A673 (cell line): ENCODE results near the gene FBXO41. TPM values are rescaled to one million over a fixed set of nuclear protein-coding genes. Genes with fewer than 3 reads are reported as not detected.

ENCODE experiments used
- BruUV-seq: library from RNA; stranded (reverse); fragments of 400-500 nt; replicated peaks from 2 replicates; lab custom pipeline; 2021; lab: Mats Ljungman, UMichigan
- CTCF ChIA-PET: fragments of 300-600 bp; sonication (Branson Sonifier 250); formaldehyde crosslinking; loops from one replicate; lab custom pipeline; 2022; ENCODE audit warnings: antibody characterized with exemption; lab: Charles Lee
- POLR2A ChIA-PET: fragments of 300-600 bp; sonication (Branson Sonifier 250); formaldehyde crosslinking; loops from one replicate; lab custom pipeline; 2022; ENCODE audit warnings: antibody characterized with exemption; ENCODE audit not compliant: low non-redundant PET; lab: Charles Lee
- DNase-seq: peaks from one replicate; pipeline ENCODE4 v3.0.0-alpha.2; 2015; ENCODE audit warnings: low spot score
- H3K27ac ChIP-seq: fragments of 200-600 bp; sonication (generic); 2 replicates; pipeline ENCODE4 v1.5.1; 2016; ENCODE audit warnings: mixed run types, low read depth, mild to moderate bottlenecking, mixed read lengths, antibody characterized with exemption, low read length; ENCODE audit not compliant: poor library complexity, severe bottlenecking
- H3K27me3 ChIP-seq: fragments of 200-600 bp; sonication (generic); replicated peaks from 2 replicates; pipeline ENCODE4 v1.6.1; 2017; ENCODE audit warnings: mixed run types, low read depth, mild to moderate bottlenecking, mixed read lengths, antibody characterized with exemption, low read length; ENCODE audit not compliant: insufficient read depth, poor library complexity
- H3K36me3 ChIP-seq: fragments of 200-600 bp; sonication (generic); 2 replicates; pipeline ENCODE4 v1.6.1; 2016; ENCODE audit warnings: mixed run types, mild to moderate bottlenecking, mixed read lengths, antibody characterized with exemption, low read length; ENCODE audit not compliant: insufficient read depth, poor library complexity, severe bottlenecking
- H3K4me1 ChIP-seq: fragments of 200-600 bp; sonication (generic); 2 replicates; pipeline ENCODE4 v1.6.1; 2017; ENCODE audit warnings: mixed run types, mild to moderate bottlenecking, mixed read lengths, antibody characterized with exemption, low read length; ENCODE audit not compliant: insufficient read depth, poor library complexity, severe bottlenecking
- H3K4me3 ChIP-seq: fragments of 200-600 bp; sonication (generic); 2 replicates; pipeline ENCODE4 v1.5.1; 2016; ENCODE audit warnings: low read depth, mixed run types, mild to moderate bottlenecking, mixed read lengths, low read length; ENCODE audit not compliant: poor library complexity, severe bottlenecking
- H3K9me3 ChIP-seq: fragments of 200-600 bp; sonication (generic); 2 replicates; pipeline ENCODE4 v1.6.1; 2016; ENCODE audit warnings: mixed run types, low read depth, mild to moderate bottlenecking, mixed read lengths, antibody characterized with exemption, low read length; ENCODE audit not compliant: poor library complexity, severe bottlenecking
- CTCF ChIP-seq: fragments of 300-800, 200-600 bp; sonication (generic); conservative IDR thresholded peaks from 2 replicates; pipeline ENCODE4 v1.5.1; 2017; ENCODE audit warnings: low read depth, mild to moderate bottlenecking, antibody characterized with exemption, low read length, moderate library complexity, mixed read lengths
- EZH2 ChIP-seq: fragments of 200-600 bp; sonication (generic); IDR thresholded peaks from 2 replicates; pipeline ENCODE4 v1.6.1; 2017; ENCODE audit warnings: borderline replicate concordance, low read depth, mild to moderate bottlenecking, mixed read lengths, antibody characterized with exemption, low read length; ENCODE audit not compliant: poor library complexity, severe bottlenecking
- intact Hi-C: fragments of 100-400 bp; cut with micrococcal nuclease; formaldehyde crosslinking; loops from one replicate; pipeline ENCODE4 v1.10.0; 2022; ENCODE audit not compliant: unreplicated experiment
- total RNA-seq: library from RNA; stranded (reverse); gene quantifications from 2 replicates; pipeline ENCODE4 v1.2.3, GENCODE V29; 2021

The FBXO41 gene
- total RNA-seq, 1 experiment from 2014 or later, result 8.6 TPM

GRCh38 chr2:73300926-73301325 is 16.6 kb upstream of the FBXO41 start:
- intact Hi-C loops, result no loop called here
- TF ChIP-seq CTCF (no peak), EZH2 (no peak)
- Histone ChIP-seq H3K27me3 (peaks cover 17% of the 10 kb centered on the region), H3K27ac (no peak overlapping the region), H3K9me3 (no peaks in the 10 kb centered on the region), H3K36me3 (no peaks in the 10 kb centered on the region), H3K4me1 (no peaks in the 10 kb centered on the region), H3K4me3 (no peak overlapping the region)
- CTCF ChIA-PET, result no interaction called here
- BruUV-seq, result no TSS peak
- POLR2A ChIA-PET, result no interaction called here
- no peak for DNase-seq

- intact Hi-C loops, result no loop called here
- peaks cover 6% of the 10 kb centered on the region for H3K4me1 ChIP-seq
- POLR2A ChIA-PET, result no interaction called here
- TF ChIP-seq CTCF, result no peak
- TF ChIP-seq EZH2, result no peak
- no peak overlapping the region for H3K4me3 ChIP-seq
- no TSS peak for BruUV-seq
- H3K27ac ChIP-seq, result no peak overlapping the region
- no peak for DNase-seq
- H3K27me3 ChIP-seq, result peaks cover 46% of the 10 kb centered on the region
- no peaks in the 10 kb centered on the region for H3K36me3 ChIP-seq
- no peaks in the 10 kb centered on the region for H3K9me3 ChIP-seq
- CTCF ChIA-PET, result no interaction called here
Observed at GRCh38 chr2:73297586-73297985, 13.3 kb upstream of the FBXO41 start.

- BruUV-seq, result no TSS peak
- H3K27me3 ChIP-seq, result peaks cover 51% of the 10 kb centered on the region
- no peak overlapping the region for H3K4me3 ChIP-seq
Observed at GRCh38 chr2:73297151-73297559, 12.9 kb upstream of the FBXO41 start.

More at GRCh38 chr2:73297151-73297559, 12.9 kb upstream of the FBXO41 start:
- TF ChIP-seq EZH2 (no peak), CTCF (no peak)
- ChIA-PET CTCF (no interaction called here), POLR2A (no interaction called here)
- Histone ChIP-seq H3K4me1 (peaks cover 6% of the 10 kb centered on the region), H3K9me3 (no peaks in the 10 kb centered on the region), H3K27ac (no peak overlapping the region), H3K36me3 (no peaks in the 10 kb centered on the region)
- no peak for DNase-seq
- intact Hi-C loops, result no loop called here
